ENCODE data around the gene TMC6. TPM values are rescaled to one million over a fixed set of nuclear protein-coding genes. Genes with fewer than 3 reads are reported as not detected.
A peak's percentile ranks its signal among the peaks of the same experiment; 100 is the strongest.

The TMC6 gene
- total RNA-seq, 2 experiments from 2014 or later = 347 to 431 TPM

DNA sequence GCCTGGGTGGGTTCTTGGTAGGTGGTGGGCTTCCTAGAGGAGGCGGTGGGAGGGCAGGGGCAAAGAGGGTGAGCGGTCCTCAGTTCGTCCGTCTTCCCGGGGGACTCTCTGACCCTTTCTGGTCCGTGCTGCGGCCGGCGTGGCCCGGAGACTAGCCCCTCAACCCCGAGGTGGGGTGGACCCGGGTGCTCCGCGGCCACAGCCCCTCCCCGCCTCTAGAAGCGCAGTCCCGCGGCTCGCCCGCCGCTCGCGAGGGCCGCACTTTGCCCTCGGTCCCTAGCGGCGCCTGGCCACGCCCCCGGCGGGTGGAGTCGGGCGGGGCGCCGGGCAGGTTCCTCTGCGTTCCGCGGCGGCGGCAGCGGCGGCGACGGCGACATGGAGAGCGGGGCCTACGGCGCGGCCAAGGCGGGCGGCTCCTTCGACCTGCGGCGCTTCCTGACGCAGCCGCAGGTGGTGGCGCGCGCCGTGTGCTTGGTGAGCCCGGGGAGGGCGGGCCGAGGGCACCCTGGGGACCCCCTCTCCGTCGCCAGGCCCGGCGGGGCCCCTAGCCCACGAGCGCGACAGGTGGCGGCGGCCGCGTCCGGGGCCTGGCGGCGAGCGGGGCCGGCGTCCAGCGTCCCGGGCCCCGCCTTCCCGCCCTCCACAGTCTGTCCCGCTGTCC, 39.8 kb upstream of the TMC6 start, which contains the start of gene SYNGR2:
Gene SYNGR2 (plus strand): TSS at position 340 of the 661 bp plus-strand sequence. CDS start 36 bp downstream, at position 376.
- Mint-ChIP-seq H3K9me3 (ENCODE audit: low read depth) (no peaks in the 10 kb centered on the region), H3K4me3 (peak within 1 kb of the TSS; percentile 55), H3K4me1 (peaks cover 37% of the 10 kb centered on the region), H3K36me3 (peaks cover 10% of the 10 kb centered on the region), H3K27me3 (no peaks in the 10 kb centered on the region), H3K27ac (peak within 1 kb of the TSS; percentile 57)
- CTCF ChIA-PET = no interaction called here
- ATAC-seq (peak; percentile 94), DNase-seq (peak; percentile 89)

DNA sequence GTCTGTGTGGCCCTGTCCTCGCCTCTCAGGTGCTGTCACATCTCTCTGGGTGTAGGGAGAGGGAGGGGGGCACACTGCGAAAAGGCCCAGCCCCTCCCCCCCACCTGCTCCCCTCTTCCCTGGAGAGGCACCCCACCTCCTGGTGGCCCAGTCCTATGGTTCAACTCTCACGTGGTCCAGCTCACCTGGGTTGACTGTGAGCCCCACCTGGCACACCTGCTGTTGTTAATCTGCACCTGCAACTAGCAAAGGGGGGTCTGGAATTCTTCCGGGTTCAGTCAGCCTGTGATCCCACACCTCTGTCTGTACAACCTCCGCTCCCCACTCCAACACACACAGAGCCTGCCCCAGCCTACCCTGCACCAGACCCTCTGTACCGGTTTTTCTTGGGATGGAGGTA, 37.9 kb upstream of the TMC6 start:
- no peak overlapping the region for H3K27ac Mint-ChIP-seq
- CTCF ChIA-PET = interaction anchor here (1.5 kb wide), 1 partner anchor 10 kb away, joined by 3 read pairs; no protein-coding TSS in a partner anchor
- ATAC-seq = no peak
- DNase-seq = no peak
- peaks cover 17% of the 10 kb centered on the region for H3K4me1 Mint-ChIP-seq
- no peaks in the 10 kb centered on the region for H3K27me3 Mint-ChIP-seq
- peaks cover 2% of the 10 kb centered on the region for H3K36me3 Mint-ChIP-seq
- H3K9me3 Mint-ChIP-seq (ENCODE audit: low read depth) = no peaks in the 10 kb centered on the region
- H3K4me3 Mint-ChIP-seq = no peak overlapping the region

DNA sequence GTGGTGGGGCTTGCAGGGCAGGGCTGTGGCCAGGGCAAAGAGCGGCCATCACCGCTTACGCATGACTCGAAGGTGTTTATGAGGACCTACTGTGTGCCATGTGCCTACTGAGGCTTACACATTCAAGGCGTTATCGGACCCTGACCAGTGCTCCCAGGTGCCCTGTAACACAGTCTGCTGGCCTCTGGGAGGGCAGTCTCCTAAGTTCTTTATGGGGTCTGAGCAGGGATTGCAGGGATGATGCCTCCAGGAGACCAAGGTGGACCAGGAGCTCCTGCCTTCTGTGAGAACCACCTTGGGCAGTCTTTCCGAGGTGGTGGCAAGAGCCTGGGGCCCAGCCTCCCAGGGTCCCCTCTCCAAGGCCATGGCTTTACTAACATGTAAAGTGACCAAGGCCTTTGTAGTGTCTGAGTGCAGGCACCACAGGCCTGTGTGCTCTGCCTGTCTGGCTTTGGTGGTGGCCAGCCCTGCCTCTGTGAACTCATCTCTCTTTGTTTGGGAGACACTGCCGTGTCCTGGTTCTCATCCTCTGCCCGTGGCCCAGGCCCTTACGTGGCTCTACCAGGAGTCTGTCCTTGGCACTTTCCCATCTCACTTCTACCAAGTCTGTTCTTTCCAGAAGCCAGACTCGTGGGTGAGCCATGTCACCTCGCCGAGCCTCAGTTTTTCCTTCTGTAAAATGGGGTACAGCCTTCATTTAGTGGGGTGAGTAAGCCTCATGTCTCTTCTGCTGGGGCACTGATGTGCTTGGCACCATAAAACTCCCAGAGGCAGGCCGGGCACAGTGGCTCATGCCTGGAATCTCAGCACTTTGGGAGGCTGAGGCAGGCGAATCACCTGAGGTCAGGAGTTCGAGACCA, 36.4 kb upstream of the TMC6 start:
- Mint-ChIP-seq H3K27ac (no peak overlapping the region), H3K4me1 (peaks cover 7% of the 10 kb centered on the region), H3K9me3 (ENCODE audit: low read depth) (no peaks in the 10 kb centered on the region), H3K27me3 (no peaks in the 10 kb centered on the region), H3K36me3 (no peaks in the 10 kb centered on the region), H3K4me3 (no peak overlapping the region)
- no peak for ATAC-seq
- CTCF ChIA-PET = interaction anchor here (1.5 to 1.9 kb wide), 2 partner anchors 11 to 12 kb away, joined by 3 to 6 read pairs; no protein-coding TSS in a partner anchor
- no peak for DNase-seq

DNA sequence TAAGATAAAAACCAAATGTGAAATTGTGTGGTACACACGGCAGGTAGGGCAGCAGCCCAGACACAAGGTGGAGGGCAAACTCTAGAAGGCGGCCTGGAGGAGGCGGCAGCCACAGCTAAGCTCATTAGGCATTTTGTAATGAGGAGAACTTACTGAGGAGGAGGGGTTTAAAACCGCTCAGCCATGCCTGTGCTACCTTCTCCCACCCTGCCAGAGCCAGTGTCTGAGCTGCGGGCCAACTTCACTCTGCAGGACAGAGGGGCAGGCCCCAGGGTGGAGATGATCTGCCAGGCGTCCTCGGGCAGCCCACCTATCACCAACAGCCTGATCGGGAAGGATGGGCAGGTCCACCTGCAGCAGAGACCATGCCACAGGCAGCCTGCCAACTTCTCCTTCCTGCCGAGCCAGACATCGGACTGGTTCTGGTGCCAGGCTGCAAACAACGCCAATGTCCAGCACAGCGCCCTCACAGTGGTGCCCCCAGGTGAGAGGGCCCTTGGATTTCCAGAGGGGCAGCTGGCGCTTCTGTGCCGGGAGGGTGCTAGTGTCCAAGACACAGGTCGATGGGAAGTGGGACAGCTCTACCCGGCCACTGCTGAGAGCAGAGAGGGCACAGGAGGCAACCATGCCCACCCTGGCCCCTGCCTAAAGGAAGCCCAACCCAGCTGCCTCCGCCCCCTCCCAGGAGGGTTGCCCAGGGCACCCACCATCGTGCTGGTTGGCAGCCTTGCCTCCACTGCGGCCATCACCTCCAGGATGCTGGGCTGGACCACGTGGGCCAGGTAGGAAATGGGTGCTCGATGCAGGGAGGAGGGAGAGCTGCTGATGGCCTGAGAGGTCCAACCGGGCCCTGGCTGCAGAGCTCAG, 35.6 kb upstream of the TMC6 start:
- H3K4me3 Mint-ChIP-seq = no peak overlapping the region
- no peak for ATAC-seq
- no peaks in the 10 kb centered on the region for H3K9me3 Mint-ChIP-seq (ENCODE audit: low read depth)
- DNase-seq = no peak
- no peak overlapping the region for H3K27ac Mint-ChIP-seq
- no peaks in the 10 kb centered on the region for H3K27me3 Mint-ChIP-seq
- H3K4me1 Mint-ChIP-seq = peaks cover 4% of the 10 kb centered on the region
- no peaks in the 10 kb centered on the region for H3K36me3 Mint-ChIP-seq
- CTCF ChIA-PET = interaction anchor here (0.9 to 2.5 kb wide), 3 partner anchors 12 to 51 kb away, joined by 3 to 11 read pairs (median 6); no protein-coding TSS in a partner anchor

DNA sequence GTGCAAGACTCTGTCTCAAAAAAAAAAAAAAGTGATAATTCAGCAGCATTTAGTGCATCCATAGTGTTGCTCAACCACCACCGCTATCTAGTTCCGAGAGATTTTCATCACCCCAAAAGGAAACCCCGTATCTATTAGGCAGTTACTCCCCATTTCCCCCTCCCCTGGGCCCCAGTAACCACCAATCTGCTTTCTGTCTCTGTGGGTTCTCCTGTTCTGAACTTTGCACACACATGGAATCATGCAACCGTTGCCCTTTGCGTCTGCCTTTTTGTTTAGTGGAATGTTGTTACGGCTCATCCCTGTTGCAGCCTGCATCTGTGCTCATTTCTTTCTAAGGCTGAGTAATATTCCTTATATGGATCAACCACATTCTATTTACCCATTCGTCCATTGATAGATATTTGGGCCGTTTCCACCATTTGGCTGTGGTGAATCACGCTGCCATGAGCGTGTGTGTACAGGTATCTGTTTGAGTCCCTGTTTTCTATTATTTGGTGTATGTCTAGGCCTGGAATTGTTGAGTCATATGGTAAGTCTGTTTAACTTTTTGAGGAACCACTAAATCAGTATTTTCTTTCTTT, 31.1 kb upstream of the TMC6 start:
- CTCF ChIA-PET = no interaction called here
- H3K4me1 Mint-ChIP-seq = peaks cover 13% of the 10 kb centered on the region
- no peak overlapping the region for H3K4me3 Mint-ChIP-seq
- no peak overlapping the region for H3K27ac Mint-ChIP-seq
- no peaks in the 10 kb centered on the region for H3K36me3 Mint-ChIP-seq
- H3K27me3 Mint-ChIP-seq = no peaks in the 10 kb centered on the region
- H3K9me3 Mint-ChIP-seq (ENCODE audit: low read depth) = no peaks in the 10 kb centered on the region
- ATAC-seq (no peak), DNase-seq (no peak)

DNA sequence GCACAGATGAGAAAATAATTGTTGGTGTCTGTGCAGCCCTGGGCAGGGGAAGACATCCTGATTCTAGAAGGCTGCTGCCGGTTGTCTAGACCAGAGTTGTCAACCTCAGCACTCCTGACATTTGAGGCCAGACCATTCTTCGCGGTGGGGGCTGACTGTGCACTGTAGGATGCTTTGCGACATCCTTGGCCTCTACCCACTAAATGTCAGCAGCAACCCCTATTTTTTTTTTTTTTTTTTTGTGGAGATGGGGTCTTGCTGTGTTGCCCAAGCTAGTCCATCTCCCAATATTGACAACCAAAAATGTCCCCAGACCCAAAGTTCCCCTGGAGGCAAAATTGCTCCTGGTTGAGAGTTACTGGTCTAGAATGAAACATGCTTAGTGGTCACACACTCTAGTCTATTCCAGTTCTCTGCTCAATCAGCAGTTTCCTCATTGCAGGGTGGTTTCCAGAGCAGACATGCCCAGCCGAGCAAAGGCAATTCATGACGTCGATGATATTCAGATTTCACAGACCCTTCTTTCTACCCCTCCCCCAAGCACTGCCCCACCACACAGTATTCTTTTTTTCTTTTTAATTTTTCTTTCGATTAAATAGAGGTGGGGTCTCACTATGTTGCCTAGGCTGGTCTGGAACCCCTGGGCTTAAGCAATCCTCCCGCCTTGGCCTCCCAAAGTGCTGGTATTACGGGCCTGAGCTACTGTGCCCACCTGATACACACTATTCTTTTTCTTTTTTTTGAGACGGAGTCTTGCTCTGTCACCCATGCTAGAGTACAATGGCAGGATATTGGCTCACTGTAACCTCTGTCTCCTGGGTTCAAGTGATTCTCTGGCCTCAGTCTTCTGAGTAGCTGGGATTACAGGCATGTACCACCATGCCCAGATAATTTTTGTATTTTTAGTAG, 26.6 kb upstream of the TMC6 start:
- ATAC-seq (peak; percentile 88), DNase-seq (peak; percentile 68)
- Mint-ChIP-seq H3K27me3 (no peaks in the 10 kb centered on the region), H3K9me3 (ENCODE audit: low read depth) (no peaks in the 10 kb centered on the region), H3K36me3 (no peaks in the 10 kb centered on the region), H3K4me1 (peaks cover 13% of the 10 kb centered on the region), H3K27ac (peak overlapping the region; percentile 66), H3K4me3 (no peak overlapping the region)
- CTCF ChIA-PET = interaction anchor here (0.7 to 1.9 kb wide), 3 partner anchors 13 to 1851 kb away, joined by 3 to 5 read pairs (median 3); no protein-coding TSS in a partner anchor

- Mint-ChIP-seq H3K4me3 (no peak overlapping the region), H3K4me1 (peaks cover 15% of the 10 kb centered on the region), H3K27me3 (no peaks in the 10 kb centered on the region), H3K9me3 (ENCODE audit: low read depth) (no peaks in the 10 kb centered on the region), H3K27ac (no peak overlapping the region), H3K36me3 (no peaks in the 10 kb centered on the region)
- ATAC-seq = no peak
- no peak for DNase-seq
- CTCF ChIA-PET = interaction anchor here (0.9 to 1.7 kb wide), 3 partner anchors 25 to 100 kb away, joined by 3 to 4 read pairs (median 4); no protein-coding TSS in a partner anchor
These were observed 23.0 kb upstream of the TMC6 start for GRCh38 chr17:78151514-78152008.

DNA sequence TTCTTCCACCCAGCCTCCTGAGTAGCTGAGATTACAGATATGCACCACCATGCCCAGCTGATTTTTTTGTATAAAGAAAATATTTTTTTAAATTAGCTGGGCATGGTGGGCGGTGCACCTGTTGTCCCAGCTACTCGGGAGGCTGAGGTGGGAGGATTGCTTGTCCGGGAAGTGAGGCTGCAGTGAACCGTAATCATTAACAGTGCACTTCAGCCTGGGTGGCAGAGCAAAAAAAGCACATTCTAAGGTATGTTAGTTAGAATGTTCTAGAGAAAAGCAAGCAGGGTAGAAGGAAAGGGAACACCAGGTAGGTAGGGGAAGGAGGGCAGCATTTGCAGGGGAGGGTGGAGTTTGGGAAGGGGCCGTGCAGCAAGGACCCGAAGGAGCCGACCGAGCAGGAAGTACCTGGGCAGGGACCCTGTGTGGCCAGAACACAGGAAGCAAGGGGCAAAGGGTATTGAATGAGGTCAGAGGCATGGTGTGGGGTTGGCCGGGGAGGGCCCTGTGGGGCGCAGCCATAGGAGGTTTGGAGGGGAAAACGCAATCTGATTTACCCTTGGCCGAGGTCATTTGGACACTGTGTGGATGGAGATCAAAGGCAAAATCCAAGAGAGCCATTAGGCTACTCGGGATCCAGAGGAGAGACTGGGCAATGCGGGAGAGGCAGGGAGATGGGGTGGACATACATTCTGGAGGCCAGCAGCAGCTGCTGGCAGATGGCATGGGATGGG, 19.9 kb upstream of the TMC6 start:
- Mint-ChIP-seq H3K27me3 (no peaks in the 10 kb centered on the region), H3K4me1 (peaks cover 6% of the 10 kb centered on the region), H3K4me3 (no peak overlapping the region), H3K36me3 (no peaks in the 10 kb centered on the region), H3K27ac (no peak overlapping the region), H3K9me3 (ENCODE audit: low read depth) (no peaks in the 10 kb centered on the region)
- DNase-seq (no peak), ATAC-seq (no peak)
- CTCF ChIA-PET = interaction anchor here (1.0 kb wide), 1 partner anchor 11 kb away, joined by 3 read pairs; no protein-coding TSS in a partner anchor

DNA sequence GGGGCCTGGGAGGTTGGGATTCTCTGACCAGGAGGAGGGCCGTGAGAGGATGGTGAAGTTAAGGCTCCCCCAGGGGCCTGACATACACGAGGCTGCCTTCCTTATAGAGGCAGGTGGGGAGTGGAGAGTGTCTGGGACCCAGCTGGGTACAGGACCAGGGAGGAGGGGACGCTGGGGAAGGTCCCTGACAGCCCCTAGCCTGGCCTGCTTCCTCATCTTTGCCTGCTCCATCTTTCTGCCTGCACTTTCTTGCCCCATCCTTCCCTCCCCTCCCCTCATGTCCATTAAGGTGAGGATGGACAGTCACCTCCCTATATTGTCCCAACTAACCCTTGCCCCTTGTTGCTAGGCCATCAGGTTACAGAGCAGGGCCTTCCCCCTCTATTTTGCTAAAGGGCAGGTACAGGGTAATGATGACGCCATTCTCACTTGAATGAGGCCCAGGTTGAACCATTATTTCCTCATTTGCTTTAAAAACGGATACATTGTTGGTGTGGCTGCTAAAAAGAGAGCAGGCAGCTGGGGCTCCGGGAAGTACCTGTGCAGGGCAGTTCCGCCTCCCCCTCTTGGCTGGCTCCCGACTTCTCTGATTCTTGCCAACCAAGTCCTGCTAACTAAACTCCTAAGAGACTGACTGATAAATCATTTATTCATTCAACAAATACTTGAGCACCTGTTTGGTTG, 18.9 kb upstream of the TMC6 start:
- ATAC-seq (no peak), DNase-seq (no peak)
- no peak overlapping the region for H3K4me3 Mint-ChIP-seq
- H3K9me3 Mint-ChIP-seq (ENCODE audit: low read depth) = no peaks in the 10 kb centered on the region
- no peak overlapping the region for H3K27ac Mint-ChIP-seq
- H3K36me3 Mint-ChIP-seq = peaks cover 3% of the 10 kb centered on the region
- H3K27me3 Mint-ChIP-seq = no peaks in the 10 kb centered on the region
- CTCF ChIA-PET = interaction anchor here (1.0 to 1.2 kb wide), 2 partner anchors 10 to 104 kb away, joined by 3 read pairs; no protein-coding TSS in a partner anchor
- peaks cover 6% of the 10 kb centered on the region for H3K4me1 Mint-ChIP-seq

- DNase-seq (no peak), ATAC-seq (no peak)
- no peaks in the 10 kb centered on the region for H3K27me3 Mint-ChIP-seq
- H3K4me1 Mint-ChIP-seq = peaks cover 6% of the 10 kb centered on the region
- peaks cover 5% of the 10 kb centered on the region for H3K36me3 Mint-ChIP-seq
- no peak overlapping the region for H3K27ac Mint-ChIP-seq
- no peaks in the 10 kb centered on the region for H3K9me3 Mint-ChIP-seq (ENCODE audit: low read depth)
- no peak overlapping the region for H3K4me3 Mint-ChIP-seq
- CTCF ChIA-PET = interaction anchor here (0.8 to 1.2 kb wide), 2 partner anchors 29 to 104 kb away, joined by 3 to 4 read pairs; no protein-coding TSS in a partner anchor
These were observed 18.3 kb upstream of the TMC6 start for GRCh38 chr17:78146881-78147280.

- Mint-ChIP-seq H3K27ac (no peak overlapping the region), H3K4me3 (no peak overlapping the region), H3K36me3 (peaks cover 6% of the 10 kb centered on the region), H3K27me3 (no peaks in the 10 kb centered on the region), H3K9me3 (ENCODE audit: low read depth) (no peaks in the 10 kb centered on the region), H3K4me1 (peaks cover 6% of the 10 kb centered on the region)
- CTCF ChIA-PET = interaction anchor here (0.8 to 1.2 kb wide), 2 partner anchors 30 to 105 kb away, joined by 3 to 4 read pairs; no protein-coding TSS in a partner anchor
- ATAC-seq (no peak), DNase-seq (no peak)
These were observed 17.9 kb upstream of the TMC6 start for GRCh38 chr17:78146471-78146869.

Measured in activated CD8-positive, alpha-beta memory T cell treated with anti-CD3 and anti-CD28 coated beads, Interleukin-2, amount 10 ng/mL, durations not matched to agents 7 days and 5 days (primary cell).